IMR-90 (cell line): Measurements from ENCODE around the gene ZNF276. TPM values are rescaled to one million over a fixed set of nuclear protein-coding genes. Genes with fewer than 3 reads are reported as not detected.

Experiments used
- ATAC-seq: fragments of 200-7000 bp; cut with Tn5 transposase; 2 replicates; pipeline ENCODE4 v1.9.1; 2020; ENCODE audit warnings: low read depth, mild to moderate bottlenecking, moderate library complexity
- BruUV-seq: library from RNA; stranded (reverse); fragments of 400-500 nt; replicated peaks from 2 replicates; lab custom pipeline; 2021; lab: Mats Ljungman, UMichigan
- CTCF ChIA-PET: fragments of 300-600 bp; formaldehyde crosslinking; extraction: SDS; loops from one replicate; lab custom pipeline; 2021; ENCODE audit warnings: antibody characterized with exemption; lab: Yijun Ruan, JAX
- POLR2A ChIA-PET: fragments of 300-600 bp; sonication (Branson Sonifier 250); formaldehyde crosslinking; loops from one replicate; lab custom pipeline; 2022; ENCODE audit warnings: antibody characterized with exemption; ENCODE audit not compliant: unreplicated experiment; lab: Charles Lee
- DNase-seq: peaks from one replicate; pipeline ENCODE4 v3.0.0; 2013
- H2AFZ ChIP-seq: replicated peaks from 2 replicates; pipeline ENCODE3; 2013; ENCODE audit warnings: low read length, mild to moderate bottlenecking; ENCODE audit not compliant: poor library complexity
- H2AK5ac ChIP-seq: 2 replicates; pipeline ENCODE4 v1.6.1; 2013; ENCODE audit warnings: low read depth, low read length, inconsistent platforms
- H2AK9ac ChIP-seq: replicated peaks from 2 replicates; pipeline ENCODE3; 2013; ENCODE audit warnings: mild to moderate bottlenecking, low read depth, low read length, moderate library complexity; ENCODE audit not compliant: poor library complexity
- H2BK120ac ChIP-seq: 2 replicates; pipeline ENCODE4 v1.6.1; 2013; ENCODE audit warnings: low read depth, low read length, inconsistent platforms
- H2BK15ac ChIP-seq: 3 replicates; pipeline ENCODE4 v1.6.1; 2013; ENCODE audit warnings: low read depth, low read length, inconsistent platforms
- H2BK20ac ChIP-seq: 2 replicates; pipeline ENCODE4 v1.6.1; 2013; ENCODE audit warnings: low read depth, mild to moderate bottlenecking, inconsistent platforms, low read length, moderate library complexity
- H2BK5ac ChIP-seq: 2 replicates; pipeline ENCODE4 v1.6.1; 2013; ENCODE audit warnings: mild to moderate bottlenecking, low read depth, low read length, inconsistent platforms; ENCODE audit not compliant: poor library complexity, severe bottlenecking
- H3K14ac ChIP-seq: replicated peaks from 2 replicates; pipeline ENCODE4 v1.6.1; 2013; ENCODE audit warnings: low read depth, low read length, inconsistent platforms
- H3K18ac ChIP-seq: 2 replicates; pipeline ENCODE4 v1.6.1; 2013; ENCODE audit warnings: low read depth, low read length, control low read depth
- H3K23ac ChIP-seq: 2 replicates; pipeline ENCODE4 v1.6.1; 2013; ENCODE audit warnings: low read depth, low read length, inconsistent platforms
- H3K27ac ChIP-seq: 2 replicates; pipeline ENCODE4 v1.5.1; 2013; ENCODE audit warnings: mild to moderate bottlenecking, control low read depth, low read length; ENCODE audit not compliant: insufficient read depth
- H3K27me3 ChIP-seq: 2 replicates; pipeline ENCODE4 v1.6.1; 2013; ENCODE audit warnings: low read length; ENCODE audit not compliant: control insufficient read depth, insufficient read depth
- H3K36me3 ChIP-seq: 2 replicates; pipeline ENCODE4 v1.6.1; 2013; ENCODE audit warnings: low read length, mixed read lengths; ENCODE audit not compliant: control insufficient read depth, insufficient read depth
- H3K4ac ChIP-seq: 2 replicates; pipeline ENCODE4 v1.6.1; 2013; ENCODE audit warnings: low read depth, low read length, inconsistent platforms
- H3K4me1 ChIP-seq: 2 replicates; pipeline ENCODE4 v1.6.1; 2013; ENCODE audit warnings: low read length, mixed read lengths; ENCODE audit not compliant: control insufficient read depth, insufficient read depth
- H3K4me2 ChIP-seq: 2 replicates; pipeline ENCODE4 v1.6.1; 2013; ENCODE audit warnings: low read depth, mild to moderate bottlenecking, control low read depth, low read length, moderate library complexity
- H3K4me3 ChIP-seq: 2 replicates; pipeline ENCODE4 v1.5.1; 2013; ENCODE audit warnings: low read depth, mild to moderate bottlenecking, control low read depth, low read length, moderate library complexity; ENCODE audit not compliant: insufficient read depth
- H3K56ac ChIP-seq: 2 replicates; pipeline ENCODE4 v1.6.1; 2013; ENCODE audit warnings: low read length, inconsistent platforms; ENCODE audit not compliant: insufficient read depth; ENCODE audit errors: extremely low read depth
- H3K79me1 ChIP-seq, 2 experiments: 2 replicates each; pipeline ENCODE4 v1.6.1; 2013; ENCODE audit warnings: low read length in 2 of 2, inconsistent platforms in 1 of 2, low read depth in 1 of 2
- H3K9ac ChIP-seq: 2 replicates; pipeline ENCODE4 v1.6.1; 2013; ENCODE audit warnings: low read depth, low read length, control low read depth
- H3K9me1 ChIP-seq: 2 replicates; pipeline ENCODE4 v1.6.1; 2013; ENCODE audit warnings: low read length, inconsistent platforms; ENCODE audit not compliant: insufficient read depth
- H3K9me3 ChIP-seq: 2 replicates; pipeline ENCODE4 v1.6.1; 2013; ENCODE audit warnings: low read length; ENCODE audit not compliant: control insufficient read depth, insufficient read depth
- H4K20me1 ChIP-seq: 2 replicates; pipeline ENCODE4 v1.6.1; 2013; ENCODE audit warnings: low read length, inconsistent platforms; ENCODE audit not compliant: insufficient read depth
- H4K5ac ChIP-seq: 2 replicates; pipeline ENCODE4 v1.6.1; 2013; ENCODE audit warnings: mild to moderate bottlenecking, low read depth, low read length, control low read depth
- H4K8ac ChIP-seq, 2 experiments: 2 replicates each; pipeline ENCODE4 v1.6.1; 2013; ENCODE audit warnings: low read depth in 2 of 2, low read length in 2 of 2, control low read depth in 1 of 2, inconsistent platforms in 1 of 2
- H4K91ac ChIP-seq: 2 replicates; pipeline ENCODE4 v1.6.1; 2013; ENCODE audit warnings: low read depth, low read length, inconsistent platforms; ENCODE audit not compliant: insufficient read depth
- BHLHE40 ChIP-seq: fragments of 150-350 bp; IDR thresholded peaks from 2 replicates; pipeline ENCODE4 v1.6.1; 2016; ENCODE audit warnings: mild to moderate bottlenecking, low read depth, low read length
- CEBPB ChIP-seq: IDR thresholded peaks from 2 replicates; pipeline ENCODE4 v1.6.1; 2012; ENCODE audit warnings: low read depth, low read length, improper control_type of control experiment
- CHD1 ChIP-seq: IDR thresholded peaks from 2 replicates; pipeline ENCODE4 v1.6.1; 2012; ENCODE audit warnings: low read depth, low read length, improper control_type of control experiment
- CTCF ChIP-seq: conservative IDR thresholded peaks from 2 replicates; pipeline ENCODE4 v1.5.1; 2012; ENCODE audit warnings: mild to moderate bottlenecking, low read depth, low read length, improper control_type of control experiment
- ELK1 ChIP-seq: fragments of 150-350 bp; IDR thresholded peaks from 2 replicates; pipeline ENCODE4 v1.6.1; 2016; ENCODE audit warnings: low read depth, mild to moderate bottlenecking, low read length, moderate library complexity, borderline replicate concordance
- FOS ChIP-seq: fragments of 150-350 bp; IDR thresholded peaks from 2 replicates; pipeline ENCODE4 v1.6.1; 2016; ENCODE audit warnings: low read depth, low read length
- MAFK ChIP-seq: IDR thresholded peaks from 2 replicates; pipeline ENCODE4 v1.6.1; 2012; ENCODE audit warnings: low read depth, low read length, improper control_type of control experiment
- MAZ ChIP-seq: IDR thresholded peaks from 2 replicates; pipeline ENCODE4 v1.6.1; 2012; ENCODE audit warnings: low read depth, mild to moderate bottlenecking, low read length, improper control_type of control experiment, moderate library complexity, borderline replicate concordance
- MXI1 ChIP-seq: IDR thresholded peaks from 2 replicates; pipeline ENCODE4 v1.6.1; 2012; ENCODE audit warnings: low read depth, mild to moderate bottlenecking, low read length, moderate library complexity, borderline replicate concordance
- NFE2L2 ChIP-seq: fragments of 150-350 bp; IDR thresholded peaks from 2 replicates; pipeline ENCODE4 v1.6.1; 2016; ENCODE audit warnings: low read depth, mild to moderate bottlenecking, low read length
- POLR2A ChIP-seq: IDR thresholded peaks from 2 replicates; pipeline ENCODE4 v1.6.1; 2012; ENCODE audit warnings: mild to moderate bottlenecking, low read depth, low read length
- RAD21 ChIP-seq: IDR thresholded peaks from 2 replicates; pipeline ENCODE4 v1.6.1; 2012; ENCODE audit warnings: low read length, improper control_type of control experiment
- RCOR1 ChIP-seq: IDR thresholded peaks from 2 replicates; pipeline ENCODE4 v1.6.1; 2012; ENCODE audit warnings: mild to moderate bottlenecking, low read length, improper control_type of control experiment; ENCODE audit not compliant: insufficient replicate concordance
- RFX5 ChIP-seq: IDR thresholded peaks from 2 replicates; pipeline ENCODE4 v1.8.0; 2012; ENCODE audit warnings: low read depth, mild to moderate bottlenecking, low read length, moderate library complexity
- USF2 ChIP-seq: fragments of 150-350 bp; IDR thresholded peaks from 2 replicates; pipeline ENCODE4 v1.6.1; 2017; ENCODE audit warnings: mild to moderate bottlenecking, antibody characterized with exemption, low read length, low read depth
- WGBS, 2 experiments: methylation state at CpG; one replicate each; pipeline versions ENCODE4 v1.1.5 to v1.1.7; 2013; ENCODE audit warnings: missing lambda C conversion rate in 2 of 2; ENCODE audit not compliant: insufficient read length in 1 of 2; ENCODE audit errors: extremely low coverage in 2 of 2; 5-methylcytosine and 5-hydroxymethylcytosine counted together
- dilution Hi-C: fragments of 300-500 bp; cut with HindIII; formaldehyde crosslinking; loops from one replicate; pipeline ENCODE4 v1.14.3; 2018; ENCODE audit warnings: low sequenced_read_pairs; ENCODE audit not compliant: unreplicated experiment
- in situ Hi-C: fragments of 300-500 bp; cut with MboI; formaldehyde crosslinking; loops from 3 replicates; pipeline ENCODE4 v1.14.3; 2019; ENCODE audit warnings: low sequenced_read_pairs, inconsistent platforms, mixed read lengths
- intact Hi-C: fragments of 100-400 bp; cut with micrococcal nuclease; formaldehyde crosslinking; loops from 2 replicates; pipeline ENCODE4 v1.10.0; 2022
- polyA plus RNA-seq, 3 experiments: library from polyadenylated mRNA; depleted of rRNA; stranded (reverse); fragments of >200 nt; gene quantifications; 2 replicates each; pipeline ENCODE4 v1.2.3, GENCODE V29; 2012; ENCODE audit warnings: low replicate concordance in 1 of 3
- total RNA-seq: library from RNA; depleted of rRNA; stranded (reverse); fragments of >200 nt; gene quantifications from 2 replicates; pipeline ENCODE4 v1.2.3, GENCODE V29; 2012

The ZNF276 gene
- total and polyA plus RNA-seq, 2 of the 4 experiments (the other 2 are of a cell fraction), result 4.1 to 18.6 TPM

GRCh38 chr16:89709716-89710432 lies 11.5 kb upstream of the ZNF276 start:
- ATAC-seq (no peak), DNase-seq (no peak)
- no peak overlapping the region for H2AFZ ChIP-seq
- no peaks in the 10 kb centered on the region; the same call in 1 of the 2 replicates for H4K20me1 ChIP-seq
- in situ Hi-C loops (no loop called here), dilution Hi-C loops (no loop called here), intact Hi-C loops (no loop called here)
- no peak overlapping the region for H3K9ac ChIP-seq
- no TSS peak for BruUV-seq
- H2BK20ac ChIP-seq, result no peak overlapping the region
- no peak overlapping the region for H4K91ac ChIP-seq
- no peak overlapping the region for H4K8ac ChIP-seq
- no peaks in the 10 kb centered on the region; a peak in 1 of 4 replicates for H3K79me1 ChIP-seq
- ChIA-PET CTCF (interaction anchor here (1.2 kb wide), 1 partner anchor 9 kb away, joined by 3 read pairs; no protein-coding TSS in a partner anchor), POLR2A (no interaction called here)
- no peaks in the 10 kb centered on the region for H3K9me3 ChIP-seq
- H3K23ac ChIP-seq, result no peak overlapping the region
- H4K5ac ChIP-seq, result no peak overlapping the region
- H2AK5ac ChIP-seq, result no peak overlapping the region
- H3K9me1 ChIP-seq, result no peaks in the 10 kb centered on the region
- no peak overlapping the region for H3K14ac ChIP-seq
- H3K56ac ChIP-seq, result no peak overlapping the region
- peaks cover 15% of the 10 kb centered on the region; the same call in 1 of the 2 replicates for H3K36me3 ChIP-seq
- no peak overlapping the region for H2AK9ac ChIP-seq
- WGBS, 2 experiments, result 86% methylated on average over 10 of the region's 19 CpGs; no CpG with 5 or more reads in 1 of the 2 experiments
- no peak overlapping the region for H2BK120ac ChIP-seq
- no peak overlapping the region for H2BK5ac ChIP-seq
- H3K18ac ChIP-seq, result no peak overlapping the region
- no peak overlapping the region for H3K4me2 ChIP-seq
- no peak overlapping the region for H3K4ac ChIP-seq
- H3K27ac ChIP-seq, result no peak overlapping the region
- no peaks in the 10 kb centered on the region for H3K27me3 ChIP-seq
- no peak overlapping the region for H3K4me3 ChIP-seq
- peaks cover 6% of the 10 kb centered on the region for H3K4me1 ChIP-seq
- H2BK15ac ChIP-seq, result no peak overlapping the region
- TF ChIP-seq MAZ, result no peak
- no peak for TF ChIP-seq POLR2A
- no peak for TF ChIP-seq NFE2L2
- TF ChIP-seq MAFK, result no peak
- no peak for TF ChIP-seq USF2
- no peak for TF ChIP-seq RAD21
- TF ChIP-seq MXI1, result no peak
- no peak for TF ChIP-seq CTCF
- no peak for TF ChIP-seq CHD1
- TF ChIP-seq ELK1, result no peak
- TF ChIP-seq BHLHE40, result no peak
- TF ChIP-seq RCOR1, result no peak
- no peak for TF ChIP-seq CEBPB
- TF ChIP-seq FOS, result no peak
- TF ChIP-seq RFX5, result no peak
